ENCODE results near the gene RPGRIP1L.

Gene RPGRIP1L

DNA sequence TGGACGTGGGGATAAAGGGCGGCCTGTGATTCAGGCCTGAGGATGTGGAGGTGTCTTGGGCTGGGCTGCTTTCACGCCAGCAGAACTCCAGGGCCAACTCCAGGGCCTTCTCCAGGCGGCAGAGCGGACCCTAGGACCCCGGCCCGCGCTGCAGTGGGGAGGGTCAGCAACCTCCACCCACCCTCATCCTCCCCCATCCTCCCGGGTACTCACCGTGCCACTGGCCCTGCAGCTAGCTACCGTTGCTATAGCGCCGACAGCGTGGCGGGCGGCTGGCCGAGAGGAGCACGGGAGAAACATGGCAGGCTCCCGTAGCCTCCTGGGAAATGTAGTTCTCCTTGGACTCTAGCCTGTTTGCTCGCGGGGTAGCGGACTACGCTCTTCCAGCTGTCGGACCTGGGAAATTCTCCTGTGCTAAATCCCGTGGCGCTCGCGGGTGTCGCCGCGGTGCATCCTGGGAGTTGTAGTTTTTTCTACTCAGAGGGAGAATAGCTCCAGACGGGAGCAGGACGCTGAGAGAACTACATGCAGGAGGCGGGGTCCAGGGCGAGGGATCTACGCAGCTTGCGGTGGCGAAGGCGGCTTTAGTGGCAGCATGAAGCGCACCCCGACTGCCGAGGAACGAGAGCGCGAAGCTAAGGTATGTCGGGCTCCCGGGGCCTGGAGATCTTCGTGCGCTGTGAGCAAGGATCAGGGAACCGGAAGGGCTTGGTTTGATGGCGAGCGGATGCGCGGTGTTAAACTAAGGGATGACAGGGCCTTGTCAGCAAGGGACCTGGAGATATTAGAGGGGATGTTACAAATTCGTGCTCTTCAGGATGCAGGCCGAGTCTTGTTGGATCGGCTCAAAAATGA is at the start of gene RPGRIP1L, which contains the start of gene FTO:
TSS of gene RPGRIP1L (minus strand) at position 270 of the 855 bp plus-strand sequence. CDS start 3,136 bp downstream, outside the sequence.
TSS of gene FTO (plus strand) at position 567 of the 855 bp plus-strand sequence.
- DNase-seq: peak; percentile 97 to 98

DNA sequence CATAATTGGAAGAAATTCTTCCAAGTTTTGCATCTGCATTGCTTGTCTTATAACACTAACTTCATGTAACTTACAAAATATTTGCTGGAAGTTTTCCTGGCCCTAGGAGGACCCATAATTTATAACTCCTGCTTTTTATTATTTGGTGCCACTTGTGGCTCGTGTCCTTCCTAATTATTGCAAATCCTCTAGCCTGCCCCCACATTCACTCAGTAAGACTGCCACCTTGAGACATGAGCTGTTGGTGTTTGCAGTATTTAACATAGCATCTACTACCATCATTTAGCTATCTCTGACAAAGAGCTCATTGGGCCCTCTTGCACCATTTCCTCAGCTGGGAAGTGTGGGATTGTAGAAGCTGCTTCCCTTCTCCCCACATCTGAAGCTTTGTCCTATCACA is 49.8 kb upstream of the RPGRIP1L start:
- no peak for DNase-seq

DNA sequence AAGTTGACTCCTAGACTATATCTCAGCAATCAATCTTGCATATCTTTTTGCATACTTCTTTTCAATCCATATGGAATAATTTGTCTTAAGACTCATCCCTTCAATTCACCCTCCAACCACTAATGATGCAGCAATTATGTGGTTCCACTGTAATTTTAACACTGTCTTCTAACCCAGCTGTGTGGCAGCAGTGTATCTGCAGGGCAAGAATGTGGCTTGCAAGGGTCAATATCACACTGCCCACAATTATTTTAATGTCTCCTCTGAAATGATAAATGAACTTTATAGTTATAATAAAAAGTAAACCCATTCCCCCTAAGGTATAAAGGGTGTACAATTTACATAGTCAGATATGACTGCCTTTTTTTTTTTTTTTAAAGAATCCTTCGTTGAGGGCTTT is 48.9 kb upstream of the RPGRIP1L start:
- DNase-seq: no peak

DNA sequence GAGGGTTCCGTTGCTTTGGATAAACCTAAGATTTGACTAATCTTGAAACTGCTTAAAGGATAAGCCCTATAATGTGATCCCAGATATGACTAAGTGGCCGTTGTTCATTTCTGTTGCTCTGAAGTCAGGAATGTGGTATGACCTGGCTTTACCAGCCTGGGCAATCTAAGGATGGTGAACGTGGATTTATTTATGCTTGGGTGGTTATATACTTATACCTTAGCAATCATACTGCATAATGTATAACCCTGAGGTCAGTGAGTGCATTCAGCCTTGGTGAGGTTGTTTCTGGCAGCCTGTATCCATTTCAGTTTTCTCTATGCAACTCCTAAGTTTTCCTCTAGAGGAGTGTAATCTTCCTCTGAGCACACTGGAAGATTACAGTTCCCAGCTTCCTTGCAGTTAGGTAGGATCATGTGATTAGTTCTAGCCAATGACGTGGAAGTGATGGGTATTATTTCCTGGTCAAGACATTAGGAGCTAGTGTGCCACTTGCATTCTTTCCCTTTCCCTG is 42.2 kb upstream of the RPGRIP1L start:
- no peak for DNase-seq

DNA sequence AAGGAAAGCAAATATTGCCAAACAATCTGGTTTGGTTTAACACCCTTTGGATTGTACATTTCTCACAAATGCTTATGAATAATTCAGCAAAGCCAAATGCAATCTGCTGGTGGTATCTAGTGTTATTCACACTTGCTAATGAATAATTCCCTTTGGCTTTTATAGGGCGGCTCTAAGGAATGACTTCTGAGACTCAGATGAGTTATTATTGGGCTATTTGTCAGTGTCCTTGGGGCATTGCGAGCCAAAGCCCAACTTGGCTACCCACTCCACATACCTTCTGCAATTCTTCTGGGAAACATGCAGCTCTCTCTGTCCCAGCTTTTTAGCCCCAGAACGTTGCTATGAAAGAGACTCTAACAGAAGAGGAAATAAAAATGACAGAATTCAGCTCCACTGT is 41.4 kb upstream of the RPGRIP1L start:
- no peak for DNase-seq

DNA sequence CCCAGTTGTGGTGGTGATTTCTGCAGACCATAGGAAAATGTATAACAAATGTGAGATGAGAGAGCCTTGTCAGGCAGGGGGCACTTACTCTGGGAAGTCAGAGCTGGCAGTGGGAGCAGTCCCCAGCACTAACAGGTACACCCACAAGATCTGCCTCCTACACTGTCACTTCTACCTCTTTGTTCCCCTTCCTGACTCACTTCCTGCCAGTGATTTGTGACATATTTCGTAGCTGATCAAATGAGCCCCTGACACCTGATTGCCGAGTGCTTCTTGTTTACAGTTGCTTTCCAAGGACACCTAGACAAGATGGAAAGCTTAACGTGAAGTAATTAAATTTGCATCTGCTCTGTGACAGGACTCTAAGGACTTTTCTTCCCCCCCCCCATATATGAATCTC is 40.8 kb upstream of the RPGRIP1L start:
- DNase-seq: peak in 1 of 2 donors; percentile 34

DNA sequence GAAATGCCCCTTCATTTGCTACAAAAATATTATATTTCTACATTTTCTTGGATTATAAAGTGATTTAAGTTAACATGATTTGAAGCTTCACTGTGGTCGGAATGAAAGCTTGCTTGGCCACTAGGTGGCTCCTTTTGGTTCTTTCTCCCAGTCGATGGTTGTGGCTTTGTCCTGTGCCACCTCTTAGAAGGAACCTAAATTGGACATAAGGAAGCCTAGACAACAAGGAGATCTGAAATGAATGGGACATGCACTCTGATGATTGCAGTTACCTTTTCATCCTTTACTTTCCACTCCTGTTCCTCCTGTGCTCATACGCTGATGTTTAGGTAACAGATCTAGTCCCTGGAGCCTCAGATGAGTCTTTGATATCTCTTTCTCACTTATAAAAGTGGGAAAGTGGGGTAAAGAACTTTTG is 39.5 kb upstream of the RPGRIP1L start:
- peak in 1 of 2 donors; percentile 20 for DNase-seq

DNA sequence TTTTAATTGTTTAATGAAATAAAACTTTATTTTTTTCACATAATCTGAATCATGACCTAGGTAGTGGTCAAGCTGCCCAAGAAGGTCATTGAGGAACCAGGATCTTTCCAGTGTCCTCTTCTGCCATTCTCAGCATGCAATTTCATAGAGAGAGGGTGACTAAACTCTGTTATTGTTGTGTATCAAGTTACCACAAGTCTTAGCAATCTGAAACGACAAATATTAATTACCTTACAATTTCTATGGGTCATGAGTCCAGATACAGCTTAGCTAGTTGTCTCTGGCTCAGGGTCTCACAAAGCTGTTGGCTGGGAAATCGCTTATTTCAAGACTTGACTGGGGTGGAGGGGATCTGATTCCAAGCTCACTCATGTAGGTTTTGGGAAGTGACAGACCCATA is 37.9 kb upstream of the RPGRIP1L start:
- DNase-seq: no peak

DNA sequence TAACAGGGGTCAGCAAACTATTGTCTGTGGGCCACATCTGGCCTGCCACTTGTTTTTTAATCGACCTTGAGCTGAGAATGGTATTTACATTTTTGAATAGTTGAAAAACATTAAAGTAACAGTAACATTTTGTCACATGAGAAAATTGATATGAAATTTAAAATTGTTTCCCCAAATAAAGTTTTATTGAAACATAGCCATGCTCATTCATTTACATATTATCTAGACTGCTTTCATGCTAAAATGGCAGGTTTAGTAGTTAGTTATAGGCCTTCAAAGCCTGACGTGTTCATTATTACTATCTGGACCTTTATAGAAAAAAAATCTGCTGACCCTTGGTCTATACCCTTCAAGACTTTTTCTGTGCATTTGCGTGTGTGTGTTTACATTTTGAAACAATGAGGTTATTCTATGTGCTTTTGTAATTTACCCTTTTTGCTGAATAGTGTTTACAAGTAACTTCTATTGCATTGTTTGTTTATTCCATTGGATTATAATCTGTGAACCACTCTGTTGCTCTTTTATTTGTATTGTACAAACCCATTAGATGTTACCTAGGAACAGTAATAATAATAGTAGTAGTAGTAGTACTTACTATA is 37.4 kb upstream of the RPGRIP1L start:
- DNase-seq: no peak

DNA sequence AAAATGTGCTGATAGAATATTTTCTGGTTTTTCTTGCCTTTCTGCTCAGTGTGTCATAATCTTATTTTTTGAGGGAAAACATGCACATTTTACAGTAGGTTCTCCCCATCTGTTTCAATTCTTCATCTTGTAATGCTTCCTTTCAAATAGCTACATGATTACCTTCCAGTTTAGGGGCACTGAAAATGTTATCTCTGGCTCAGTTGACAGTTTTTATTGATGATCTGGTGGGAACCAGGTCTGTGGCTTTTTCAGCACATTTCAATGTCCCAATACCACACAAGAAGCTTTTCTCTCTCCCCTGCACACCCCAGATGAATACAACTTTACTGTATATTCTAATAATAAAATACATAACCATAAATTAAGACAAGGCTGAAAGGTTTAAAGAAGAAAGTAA is 36.8 kb upstream of the RPGRIP1L start:
- DNase-seq: no peak

DNA sequence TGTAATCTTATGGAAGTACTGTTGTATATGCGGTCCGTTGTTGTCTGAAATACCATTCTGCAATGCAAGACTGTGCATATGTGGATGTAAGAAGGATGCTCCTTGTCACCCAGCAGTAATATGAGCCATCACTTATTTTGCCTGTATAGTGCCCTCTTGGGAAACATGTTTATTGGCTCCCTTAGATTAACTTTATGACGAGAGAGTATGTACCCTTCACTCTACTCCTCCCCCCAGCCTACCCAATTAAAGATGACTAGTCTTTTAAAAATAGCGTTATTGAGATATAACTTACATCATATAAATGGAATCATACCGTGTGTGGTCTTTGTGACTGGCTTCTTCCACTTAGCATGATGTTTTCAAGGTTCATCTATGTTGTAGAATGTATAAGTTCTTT is 33.9 kb upstream of the RPGRIP1L start:
- no peak for DNase-seq

DNA sequence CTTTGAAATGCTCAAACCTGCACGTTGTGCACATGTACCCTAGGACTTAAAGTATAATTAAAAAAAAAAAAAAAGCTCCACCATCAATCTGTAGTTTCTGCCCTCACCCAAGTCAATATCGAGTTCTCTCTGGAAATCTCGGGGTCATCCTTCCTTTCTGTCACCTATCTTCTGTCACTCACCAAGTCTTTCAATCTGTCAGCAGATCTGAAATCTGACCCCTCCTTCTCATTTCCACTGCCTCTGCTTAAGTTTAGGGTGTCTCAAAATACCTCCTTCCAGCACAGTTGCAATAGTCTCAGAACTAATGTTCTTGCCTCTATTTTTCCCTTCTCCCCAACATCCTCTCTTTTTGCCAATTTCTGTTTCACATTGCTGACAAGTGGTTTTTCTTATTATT is 32.6 kb upstream of the RPGRIP1L start:
- DNase-seq: no peak

DNA sequence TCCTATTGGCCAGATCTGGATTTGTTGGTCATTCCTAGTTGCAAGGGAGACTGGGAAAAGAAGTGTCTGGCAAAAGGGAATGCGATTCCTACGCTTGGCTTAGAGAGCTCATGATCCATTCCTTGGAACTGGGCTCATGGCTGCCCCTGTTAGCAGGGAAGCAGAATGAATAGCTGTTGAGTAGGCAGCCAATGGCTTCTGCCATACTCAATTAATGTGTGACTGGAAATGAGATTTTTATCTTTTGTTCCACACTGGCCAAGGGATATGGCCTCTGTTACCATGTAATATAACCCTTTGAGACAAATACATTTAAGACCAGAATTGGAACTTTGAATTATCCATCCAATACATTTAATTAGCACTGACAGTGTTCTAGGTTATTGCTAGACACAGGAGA is 31.2 kb upstream of the RPGRIP1L start:
- DNase-seq: no peak

DNA sequence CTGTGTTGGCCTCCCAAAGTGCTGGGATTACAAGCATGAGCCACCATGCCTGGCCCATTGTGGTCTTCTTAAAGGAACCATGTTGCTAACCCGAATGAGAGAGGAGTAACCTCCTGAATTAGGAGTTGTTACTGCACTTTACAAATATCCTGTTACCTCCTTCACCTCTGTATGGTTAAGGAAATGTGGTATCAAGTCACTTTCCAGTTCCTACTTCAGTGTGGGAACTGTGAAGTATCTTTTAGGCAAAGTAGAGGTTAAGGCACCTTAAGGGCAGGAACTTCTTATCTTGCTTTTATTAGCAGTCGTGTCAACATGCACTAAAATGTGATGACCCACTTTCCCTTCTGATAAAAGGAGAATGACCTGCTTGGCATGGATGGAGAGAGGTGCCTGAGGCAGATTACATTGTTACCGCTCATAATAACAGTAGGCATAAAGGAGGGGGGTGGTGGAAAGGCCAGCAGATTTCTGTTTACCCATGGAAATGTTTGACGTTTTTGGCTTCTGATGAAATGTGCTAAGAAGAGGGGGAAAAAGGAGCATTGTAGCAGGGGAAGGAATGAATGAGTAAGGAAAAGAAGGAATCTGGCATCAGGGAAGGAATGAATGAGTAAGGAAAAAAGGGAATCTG is 28.8 kb upstream of the RPGRIP1L start:
- no peak for DNase-seq

DNA sequence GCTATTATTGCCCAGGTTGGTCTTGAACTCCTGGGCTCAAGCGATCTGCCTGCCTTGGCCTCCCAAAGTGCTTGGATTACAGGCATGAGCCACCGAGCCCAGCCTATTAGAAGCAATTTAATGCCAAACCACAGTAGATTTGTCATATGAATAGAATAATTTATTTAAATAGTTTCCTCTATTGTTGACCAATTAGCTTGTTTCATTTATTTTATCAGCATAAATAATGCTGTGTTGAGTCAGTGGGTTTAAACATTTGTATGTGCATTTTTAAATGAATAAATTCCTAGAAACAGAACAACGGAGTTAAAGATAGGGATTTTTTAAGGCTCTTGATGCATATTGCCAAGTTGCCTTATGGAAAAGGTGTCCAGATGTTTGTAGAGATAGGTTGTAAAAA is 27.0 kb upstream of the RPGRIP1L start:
- DNase-seq: no peak

DNA sequence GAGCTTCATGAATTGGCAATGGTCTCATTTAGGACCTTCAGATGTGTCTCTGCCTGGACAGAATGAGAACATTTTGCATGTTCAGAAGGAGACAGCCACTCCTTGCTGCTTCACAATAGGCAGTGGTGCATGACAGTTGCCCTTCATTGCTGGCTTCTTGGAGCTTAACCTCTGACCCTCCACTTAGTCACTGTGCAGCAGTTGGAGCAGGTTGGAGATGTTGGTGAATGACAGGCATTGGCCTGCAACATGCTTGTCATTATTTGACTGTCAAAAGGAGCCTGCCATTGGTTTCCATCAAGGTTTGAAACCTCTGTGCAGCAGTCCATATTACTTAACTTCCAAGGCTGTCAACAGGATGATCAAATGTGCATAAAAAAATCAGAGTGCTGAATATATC is 23.0 kb upstream of the RPGRIP1L start:
- DNase-seq: no peak

DNA sequence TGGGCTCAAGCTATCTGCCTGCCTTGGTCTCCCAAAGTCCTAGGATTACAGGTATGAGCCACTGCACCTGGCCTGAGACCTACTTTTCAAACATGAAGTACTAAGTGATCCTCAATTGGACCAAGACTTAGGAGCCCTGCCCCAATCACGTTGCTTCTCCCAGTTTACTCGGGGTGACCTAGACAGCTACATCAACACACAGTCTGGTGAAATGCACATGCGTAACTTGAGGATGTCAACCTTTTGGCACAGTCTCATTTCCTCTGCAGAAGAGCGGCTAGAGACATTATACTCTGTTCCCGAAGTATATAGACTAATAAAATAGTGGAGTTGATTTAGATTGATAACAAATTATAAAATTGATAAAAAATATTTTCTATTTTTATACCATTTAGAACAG is 17.4 kb upstream of the RPGRIP1L start:
- no peak for DNase-seq

DNA sequence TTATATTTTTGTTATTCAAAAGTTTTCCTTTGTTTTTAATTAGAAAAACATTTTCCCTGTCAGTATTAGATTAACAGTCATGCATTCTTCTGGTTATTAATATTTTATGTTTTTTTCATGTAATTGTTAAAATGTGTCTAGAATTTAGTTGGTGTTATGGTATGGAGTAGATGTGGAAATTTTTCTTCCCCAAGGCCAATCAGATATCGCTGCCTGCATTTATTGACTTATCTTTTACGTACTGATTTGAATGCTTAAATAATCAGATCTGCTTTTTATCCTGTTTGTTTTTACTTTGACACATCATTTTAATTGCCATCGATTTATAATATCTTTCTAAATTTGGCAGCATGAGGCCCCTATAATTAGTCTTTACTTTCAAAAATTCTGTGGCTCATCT is 13.9 kb upstream of the RPGRIP1L start:
- DNase-seq: no peak

DNA sequence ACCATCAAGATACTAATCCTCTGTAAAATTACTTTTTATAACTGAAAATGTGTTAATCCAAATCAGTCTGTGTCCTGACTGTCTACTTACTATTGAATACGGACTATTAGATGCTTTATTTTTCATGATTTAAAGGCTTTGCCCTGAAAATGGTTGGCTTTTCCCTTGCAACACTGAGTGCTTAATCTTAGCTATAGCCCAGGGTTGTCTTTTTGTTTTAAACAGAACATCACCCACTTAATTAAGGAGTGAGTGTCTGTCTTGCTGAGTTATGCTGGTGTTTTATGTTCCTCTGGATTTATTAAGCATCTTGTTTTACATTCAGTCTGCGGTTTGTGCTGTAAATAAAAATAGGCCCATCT is 11.3 kb upstream of the RPGRIP1L start:
- no peak for DNase-seq

DNA sequence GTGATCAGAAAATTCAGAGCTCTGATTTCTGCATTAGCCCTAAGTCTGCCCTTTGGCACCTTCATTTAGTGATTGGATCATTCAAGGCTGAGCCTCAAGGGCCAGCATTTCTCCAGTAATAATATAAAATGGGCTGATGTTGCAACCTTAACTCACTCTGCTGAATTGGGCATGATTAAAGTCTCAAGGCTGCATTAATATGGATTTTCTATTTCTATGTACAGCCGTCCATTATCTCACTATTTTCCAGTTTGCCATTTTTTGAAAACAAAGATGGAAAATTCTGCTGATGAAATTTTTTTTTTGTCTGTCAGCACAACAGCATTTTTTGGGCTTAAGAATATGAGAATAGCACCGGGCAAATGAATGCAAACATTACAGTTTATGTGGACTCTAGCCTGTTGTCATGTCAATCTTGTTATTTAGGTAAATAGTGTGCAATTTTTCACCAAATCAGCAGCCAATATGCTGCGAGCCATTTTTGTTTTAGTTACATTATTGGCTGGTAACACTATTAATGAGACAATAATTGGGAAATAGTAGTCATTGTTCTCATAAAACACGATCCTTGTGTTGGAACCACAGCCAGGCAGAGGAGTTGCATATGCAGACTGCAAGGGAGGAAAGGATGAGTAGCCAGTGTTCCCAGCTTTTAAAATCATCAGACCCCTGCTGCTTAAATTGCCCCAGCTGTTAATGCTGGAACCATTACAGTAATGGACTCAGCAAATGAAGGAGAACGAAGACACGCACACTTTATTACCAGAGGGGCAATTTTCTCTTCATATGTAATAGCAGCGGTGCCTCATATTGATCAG is 10.8 kb upstream of the RPGRIP1L start:
- DNase-seq: no peak

DNA sequence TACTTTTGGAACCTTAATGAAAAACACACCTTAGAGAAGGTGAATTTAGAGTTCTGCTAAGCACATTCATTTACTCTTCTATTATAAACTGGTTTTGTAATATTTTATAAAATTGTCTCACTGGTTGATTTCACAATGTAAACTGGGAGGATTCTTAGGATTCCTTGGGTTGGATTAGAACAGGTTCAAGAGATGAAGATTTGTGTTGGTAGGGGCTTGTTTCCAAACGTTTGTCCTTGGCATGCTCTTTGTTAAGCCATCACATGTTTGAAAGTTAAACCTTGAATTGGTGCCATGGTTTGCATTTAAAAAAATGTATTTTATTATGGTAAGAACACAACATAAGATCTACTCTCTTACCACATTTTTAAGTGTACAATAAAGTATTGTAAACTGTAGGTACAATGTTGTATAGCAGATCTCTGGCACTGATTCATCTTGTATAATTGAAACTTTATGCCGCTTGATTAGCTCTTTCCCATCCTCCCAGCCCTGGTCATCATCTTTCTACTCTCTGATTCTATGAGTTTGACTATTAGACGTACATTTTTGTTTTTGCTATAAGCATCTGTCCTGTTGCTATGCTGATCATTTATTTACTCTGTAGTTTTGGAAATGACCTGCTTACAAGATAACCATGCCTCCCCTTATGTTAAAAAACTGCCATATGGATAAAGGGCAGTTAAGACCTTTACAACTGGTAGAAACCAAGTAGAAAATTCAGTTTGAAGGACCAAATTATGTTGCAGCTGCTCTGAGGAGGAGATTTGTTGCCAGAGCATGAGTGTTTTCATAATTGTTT is 9.9 kb upstream of the RPGRIP1L start:
- DNase-seq: no peak

DNA sequence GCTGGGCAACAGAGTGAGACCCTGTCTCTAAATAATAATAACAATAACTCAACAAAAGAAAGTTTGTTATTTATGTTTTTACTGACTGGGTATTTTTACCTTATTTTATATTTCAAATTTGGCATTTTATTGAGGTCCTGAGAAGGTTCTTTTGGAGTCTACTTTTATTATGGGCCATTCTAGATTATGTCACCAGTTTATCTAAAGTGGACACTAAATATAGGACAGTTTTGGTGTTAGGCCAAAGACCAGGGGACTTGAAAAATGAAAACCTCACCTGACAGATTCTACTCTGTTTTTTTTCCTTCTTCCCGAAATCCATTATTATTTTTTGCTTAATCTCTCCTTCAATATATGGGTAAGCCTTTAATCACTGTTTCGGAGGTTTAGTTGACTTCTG is 8.4 kb upstream of the RPGRIP1L start:
- no peak for DNase-seq
